HEK293T (cell line): ENCODE measurements around the gene KIRREL3.

Source experiments
- BHLHE40 ChIP-seq: fragments of 450-650 bp; IDR thresholded peaks from 2 replicates; pipeline ENCODE4 v1.6.1; 2016; ENCODE audit warnings: mild to moderate bottlenecking, moderate library complexity, borderline replicate concordance
- CTBP1 ChIP-seq: fragments of 450-650 bp; IDR thresholded peaks from 2 replicates; pipeline ENCODE4 v1.6.1; 2016; ENCODE audit warnings: borderline replicate concordance
- ELF4 ChIP-seq: fragments of 450-650 bp; IDR thresholded peaks from 2 replicates; pipeline ENCODE4 v1.6.1; 2017; ENCODE audit warnings: antibody characterized with exemption
- FOXA1 ChIP-seq: fragments of 450-650 bp; IDR thresholded peaks from 2 replicates; pipeline ENCODE4 v1.6.1; 2016; ENCODE audit warnings: mild to moderate bottlenecking
- FOXK2 ChIP-seq: fragments of 450-650 bp; IDR thresholded peaks from 2 replicates; pipeline ENCODE4 v1.6.1; 2016; ENCODE audit warnings: mild to moderate bottlenecking
- FOXM1 ChIP-seq: fragments of 450-650 bp; IDR thresholded peaks from 2 replicates; pipeline ENCODE4 v1.6.1; 2017; ENCODE audit warnings: mild to moderate bottlenecking, borderline replicate concordance
- HDGF ChIP-seq: fragments of 450-650 bp; IDR thresholded peaks from 2 replicates; pipeline ENCODE4 v1.6.1; 2017; ENCODE audit warnings: antibody characterized with exemption, borderline replicate concordance
- L3MBTL2 ChIP-seq: fragments of 450-650 bp; conservative IDR thresholded peaks from 2 replicates; pipeline ENCODE4 v1.6.1; 2016; ENCODE audit warnings: mild to moderate bottlenecking
- NFRKB ChIP-seq: fragments of 450-650 bp; IDR thresholded peaks from 2 replicates; pipeline ENCODE4 v1.6.1; 2016; ENCODE audit warnings: mild to moderate bottlenecking, moderate library complexity
- SP1 ChIP-seq: fragments of 450-650 bp; IDR thresholded peaks from 2 replicates; pipeline ENCODE4 v1.6.1; 2017
- SUZ12 ChIP-seq: fragments of 450-650 bp; IDR thresholded peaks from 2 replicates; pipeline ENCODE4 v1.6.1; 2016; ENCODE audit warnings: mild to moderate bottlenecking
- TARDBP ChIP-seq: fragments of 450-650 bp; IDR thresholded peaks from 2 replicates; pipeline ENCODE4 v1.6.1; 2016

DNA sequence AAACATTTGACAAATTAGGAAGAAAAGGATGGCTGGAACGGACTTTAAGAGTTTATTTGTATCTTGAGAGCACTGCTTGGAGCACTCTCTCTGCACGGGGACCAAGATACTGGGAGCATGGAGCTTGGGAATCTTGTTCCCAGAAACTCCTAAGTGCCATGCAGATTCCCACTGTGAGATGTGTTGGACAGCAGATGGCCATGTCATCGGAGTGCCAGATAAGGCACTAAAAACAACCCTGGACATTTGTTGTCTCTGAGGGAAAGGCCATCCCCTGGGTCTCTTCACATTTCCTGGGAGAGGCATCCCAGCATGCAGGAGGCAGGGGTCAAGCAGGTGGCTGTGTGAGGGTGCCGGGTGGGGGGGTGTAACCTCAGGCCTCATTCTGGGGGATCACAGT lies 2.9 kb downstream of the KIRREL3 start:
- TF ChIP-seq SUZ12 (no peak), TARDBP (no peak), BHLHE40 (no peak), CTBP1 (no peak), HDGF (no peak), FOXM1 (no peak), L3MBTL2 (no peak), ELF4 (no peak), FOXA1 (no peak), SP1 (no peak), NFRKB (no peak), FOXK2 (no peak)
